Upper lobe of left lung (tissue), 4 donors: Measurements from ENCODE around the gene PFKL.

Experiments
- POLR2A ChIP-seq, 4 donors: fragments of 450-650 bp; IDR thresholded peaks; one replicate each; pipeline ENCODE4 v1.5.1; 2016 to 2017; ENCODE audit warnings: antibody characterized with exemption in 4 of 4, mild to moderate bottlenecking in 2 of 4
- TF ChIP-seq, protein P1 (sequence below), 6 experiments: fragments of 450-650 bp in 4 of 6; fragments of 200-600 bp in 2 of 6; sonication (generic) in 2 of 6; IDR thresholded peaks; one replicate each; pipeline ENCODE4 v1.5.1; 2016 to 2019; ENCODE audit warnings: antibody characterized with exemption in 6 of 6

DNA sequence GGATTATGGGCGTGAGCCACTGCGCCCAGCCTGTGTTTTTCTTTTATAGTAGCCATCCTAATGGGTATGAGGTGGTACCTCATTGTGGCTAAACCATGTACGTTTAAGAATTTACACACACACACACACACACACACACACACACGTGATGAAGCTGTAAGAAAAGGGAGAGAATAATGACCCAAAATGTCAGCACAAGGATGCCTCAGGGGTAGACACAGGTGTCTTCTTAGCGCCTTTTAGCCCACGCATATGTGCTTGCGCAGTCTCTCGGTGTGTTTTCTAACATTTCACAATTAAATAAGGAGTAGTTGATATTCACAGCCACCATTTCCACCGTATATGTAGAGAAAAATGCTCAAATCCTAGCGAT is 782 bp upstream of the PFKL start:
- TF ChIP-seq, protein P1, sequence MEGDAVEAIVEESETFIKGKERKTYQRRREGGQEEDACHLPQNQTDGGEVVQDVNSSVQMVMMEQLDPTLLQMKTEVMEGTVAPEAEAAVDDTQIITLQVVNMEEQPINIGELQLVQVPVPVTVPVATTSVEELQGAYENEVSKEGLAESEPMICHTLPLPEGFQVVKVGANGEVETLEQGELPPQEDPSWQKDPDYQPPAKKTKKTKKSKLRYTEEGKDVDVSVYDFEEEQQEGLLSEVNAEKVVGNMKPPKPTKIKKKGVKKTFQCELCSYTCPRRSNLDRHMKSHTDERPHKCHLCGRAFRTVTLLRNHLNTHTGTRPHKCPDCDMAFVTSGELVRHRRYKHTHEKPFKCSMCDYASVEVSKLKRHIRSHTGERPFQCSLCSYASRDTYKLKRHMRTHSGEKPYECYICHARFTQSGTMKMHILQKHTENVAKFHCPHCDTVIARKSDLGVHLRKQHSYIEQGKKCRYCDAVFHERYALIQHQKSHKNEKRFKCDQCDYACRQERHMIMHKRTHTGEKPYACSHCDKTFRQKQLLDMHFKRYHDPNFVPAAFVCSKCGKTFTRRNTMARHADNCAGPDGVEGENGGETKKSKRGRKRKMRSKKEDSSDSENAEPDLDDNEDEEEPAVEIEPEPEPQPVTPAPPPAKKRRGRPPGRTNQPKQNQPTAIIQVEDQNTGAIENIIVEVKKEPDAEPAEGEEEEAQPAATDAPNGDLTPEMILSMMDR (IDR thresholded peaks at IDR 0.05), result no peak
- no peak for TF ChIP-seq POLR2A (IDR thresholded peaks at IDR 0.05)
